GM18507 (cell line): Measurements from ENCODE around the gene SOBP.
"Not testable (repeated sequence)": the region's sequence is repeated elsewhere in the genome, so short reads cannot be mapped to it uniquely, and the experiment has no call there.

Experiments used
- DNase-seq: peaks from one replicate; pipeline ENCODE4 v3.0.0; 2011; ENCODE audit warnings: low read depth; ENCODE audit not compliant: insufficient read length; ENCODE audit errors: extremely low spot score
- FAIRE-seq: peaks from 2 replicates; lab custom pipeline; 2011; peaks lifted over from hg19 to GRCh38; lab: Jason Lieb, UNC

SOBP gene

GRCh38 chr6:107515955-107516354, 26.0 kb downstream of the SOBP start:
- FAIRE-seq (no peak), DNase-seq (no peak)

- DNase-seq (no peak), FAIRE-seq (no peak)
Observed at GRCh38 chr6:107517274-107517673, 27.4 kb downstream of the SOBP start.

- not testable (repeated sequence) for FAIRE-seq, DNase-seq
Observed at GRCh38 chr6:107519224-107519623, 29.3 kb downstream of the SOBP start.

- not testable (repeated sequence) for FAIRE-seq, DNase-seq
Observed at GRCh38 chr6:107520706-107521105, 30.8 kb downstream of the SOBP start.

GRCh38 chr6:107523054-107523791, 33.3 kb downstream of the SOBP start:
- FAIRE-seq, result no peak
- no peak for DNase-seq

GRCh38 chr6:107523794-107524193, 33.9 kb downstream of the SOBP start:
- no peak for DNase-seq
- no peak for FAIRE-seq

GRCh38 chr6:107524626-107525025, 34.7 kb downstream of the SOBP start:
- FAIRE-seq (no peak), DNase-seq (no peak)

- FAIRE-seq, result no peak
- no peak for DNase-seq
Observed at GRCh38 chr6:107531868-107532267, 42.0 kb downstream of the SOBP start.

- DNase-seq, result no peak
- FAIRE-seq, result no peak
Observed at GRCh38 chr6:107532706-107533105, 42.8 kb downstream of the SOBP start.

GRCh38 chr6:107533415-107534059, 43.6 kb downstream of the SOBP start:
- no peak for FAIRE-seq
- no peak for DNase-seq

- DNase-seq (no peak), FAIRE-seq (no peak)
Observed at GRCh38 chr6:107534571-107535141, 44.7 kb downstream of the SOBP start.

- FAIRE-seq, result no peak
- DNase-seq, result no peak
Observed at GRCh38 chr6:107535626-107536025, 45.7 kb downstream of the SOBP start.

- FAIRE-seq (no peak), DNase-seq (no peak)
Observed at GRCh38 chr6:107536180-107536961, 46.5 kb downstream of the SOBP start.

- no peak for DNase-seq
- FAIRE-seq, result no peak
Observed at GRCh38 chr6:107537559-107537958, 47.6 kb downstream of the SOBP start.

- FAIRE-seq, result no peak
- no peak for DNase-seq
Observed at GRCh38 chr6:107538856-107539387, 49.0 kb downstream of the SOBP start.

- no peak for DNase-seq
- no peak for FAIRE-seq
Observed at GRCh38 chr6:107539409-107539808, 49.5 kb downstream of the SOBP start.

- FAIRE-seq (no peak), DNase-seq (no peak)
Observed at GRCh38 chr6:107539849-107540464, 50.0 kb downstream of the SOBP start.

- no peak for DNase-seq
- no peak for FAIRE-seq
Observed at GRCh38 chr6:107540465-107540857, 50.5 kb downstream of the SOBP start.

- DNase-seq, result no peak
- no peak for FAIRE-seq
Observed at GRCh38 chr6:107542192-107542668, 52.3 kb downstream of the SOBP start.
